GM21447 (cell line): ENCODE data around the gene NAXD.

Experiments used
- ATAC-seq: cut with Tn5 transposase; IDR thresholded peaks from one replicate; pipeline ENCODE4 v1.9.1; 2021; ENCODE audit not compliant: unreplicated experiment

NAXD gene

DNA sequence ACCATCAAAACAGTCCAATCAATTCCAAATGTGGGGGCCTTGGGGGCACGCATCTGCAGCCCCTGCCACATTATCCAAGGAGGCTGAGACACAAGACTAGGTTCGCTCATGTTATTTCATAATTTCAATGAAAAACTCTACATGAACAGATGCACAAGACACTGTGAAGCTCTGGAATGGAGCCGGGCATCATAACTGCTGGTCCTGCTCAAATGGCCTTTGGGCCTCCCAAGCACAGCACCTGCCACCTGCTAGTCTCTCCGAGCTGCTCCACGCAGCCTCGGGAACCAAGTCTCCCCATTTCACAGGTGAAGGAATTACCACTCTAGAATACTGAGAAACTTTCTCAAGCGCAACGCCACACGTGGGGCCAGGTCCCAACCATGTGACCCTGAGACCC is 73.7 kb downstream of the NAXD start:
- ATAC-seq, result no peak
